Sigmoid colon (tissue), 7 donors: ENCODE measurements around the gene TDG. TPM values are rescaled to one million over a fixed set of nuclear protein-coding genes. Genes with fewer than 3 reads are reported as not detected.

Experiments
- DNase-seq: peaks from one replicate; pipeline ENCODE4 v3.0.0-alpha.2; 2019
- H3K27ac ChIP-seq, 4 donors: fragments of 200-600 bp; sonication (generic); one replicate each; pipeline ENCODE4 v1.5.1; 2016 to 2019; ENCODE audit warnings: mild to moderate bottlenecking in 1 of 4
- H3K27me3 ChIP-seq, 3 donors: fragments of 200-600 bp; sonication (generic); one replicate each; pipeline ENCODE4 v1.5.1; 2019; ENCODE audit warnings: mild to moderate bottlenecking in 1 of 3
- H3K36me3 ChIP-seq, 4 donors: fragments of 200-600 bp; sonication (generic); one replicate each; pipeline ENCODE4 v1.5.1; 2016 to 2019
- H3K4me1 ChIP-seq, 4 donors: fragments of 200-600 bp; sonication (generic); one replicate each; pipeline ENCODE4 v1.5.1; 2017 to 2019
- H3K4me3 ChIP-seq, 4 donors: fragments of 200-600 bp; sonication (generic); one replicate each; pipeline ENCODE4 v1.5.1; 2017 to 2019; ENCODE audit warnings: mild to moderate bottlenecking in 2 of 4, moderate library complexity in 1 of 4
- H3K9me3 ChIP-seq, 4 donors: fragments of 200-600 bp in 3 of 4; sonication (generic) in 3 of 4; one replicate each; pipeline versions ENCODE4 v1.5.1 to v1.6.1; 2013 to 2019
- CTCF ChIP-seq, 4 experiments: fragments of 450-650 bp in 3 of 4; fragments of 200-600 bp in 1 of 4; IDR thresholded peaks; one replicate each; pipeline ENCODE4 v1.5.1; 2016 to 2019; ENCODE audit warnings: antibody characterized with exemption in 4 of 4, mild to moderate bottlenecking in 3 of 4, moderate library complexity in 2 of 4
- EP300 ChIP-seq, 4 donors: sonication (generic); formaldehyde crosslinking; IDR thresholded peaks; one replicate each; pipeline ENCODE4 v1.6.1; 2017; ENCODE audit warnings: antibody characterized with exemption in 4 of 4
- POLR2A ChIP-seq, 2 donors: fragments of 450-650 bp; IDR thresholded peaks; one replicate each; pipeline ENCODE4 v1.6.1; 2016; ENCODE audit warnings: antibody characterized with exemption in 2 of 2, mild to moderate bottlenecking in 2 of 2, moderate library complexity in 2 of 2
- POLR2AphosphoS5 ChIP-seq, 4 donors: sonication (generic); formaldehyde crosslinking; IDR thresholded peaks; one replicate each; pipeline ENCODE4 v1.6.1; 2017; ENCODE audit warnings: antibody characterized with exemption in 4 of 4
- WGBS, 2 donors: extraction: QIAGEN DNeasy Blood & Tissue Kit; methylation state at CpG; one replicate each; pipeline ENCODE4 v1.1.7; 2013; 5-methylcytosine and 5-hydroxymethylcytosine counted together
- intact Hi-C: fragments of 100-400 bp; cut with DNase I; formaldehyde crosslinking; loops from one replicate; pipeline ENCODE4 v1.15.1; 2023
- polyA plus RNA-seq, 3 donors: library from polyadenylated mRNA; stranded (reverse); fragments of 200-250 nt; gene quantifications; one replicate each; pipeline ENCODE4 v1.2.3, GENCODE V29; 2013
- total RNA-seq, 4 donors: library from RNA; depleted of rRNA; stranded (reverse); fragments of >200 nt; gene quantifications; one replicate each; pipeline ENCODE4 v1.1.0, GENCODE V29; 2016
- donor health status: healthy with polysubstance abuse.
- donor health status: Bipolar disorder and iron deficiency.
- donor health status: healthy.

Gene TDG
- total and polyA plus RNA-seq, 7 donors = 12.0 to 24.1 (median 18.0) TPM

GRCh38 chr12:103957865-103958388 is 7.7 kb upstream of the TDG start:
- peak overlapping the region; percentile 88 to 91 (median 90) for H3K27ac ChIP-seq
- H3K27me3 ChIP-seq = no peaks in the 10 kb centered on the region
- H3K4me3 ChIP-seq = peak overlapping the region; percentile 62 to 94 (median 68)
- intact Hi-C loops = loop anchor here (1.0 to 2.0 kb wide), 2 partner anchors 7 to 27 kb away; partner anchors contain the start of genes HSP90B1 and TDG
- DNase-seq = no peak
- 84 to 88% methylated on average over 7 of the region's 7 CpGs for WGBS, 2 donors
- peaks cover 0 to 32% (median 21%) of the 10 kb centered on the region in 4 donors for H3K4me1 ChIP-seq
- TF ChIP-seq POLR2A (IDR thresholded peaks at IDR 0.05) (no peak), POLR2AphosphoS5 (IDR thresholded peaks at IDR 0.05) (no peak), CTCF (IDR thresholded peaks at IDR 0.05) (no peak), EP300 (IDR thresholded peaks at IDR 0.05) (no peak)
- H3K9me3 ChIP-seq = no peaks in the 10 kb centered on the region
- H3K36me3 ChIP-seq = peaks cover 2 to 16% (median 5%) of the 10 kb centered on the region in 4 donors

GRCh38 chr12:103958621-103959020 is 7.1 kb upstream of the TDG start:
- Histone ChIP-seq H3K27me3 (no peaks in the 10 kb centered on the region), H3K9me3 (no peaks in the 10 kb centered on the region), H3K36me3 (peaks cover 0 to 9% (median 0%) of the 10 kb centered on the region in 4 donors), H3K4me3 (no peak overlapping the region), H3K4me1 (peaks cover 0 to 38% (median 21%) of the 10 kb centered on the region in 4 donors), H3K27ac (peak overlapping the region in 1 of 4 donors; percentile 91)
- no peak for DNase-seq
- intact Hi-C loops = no loop called here
- WGBS, 2 donors = 14 to 69% methylated on average over 1 of the region's 1 CpG
- TF ChIP-seq POLR2A (IDR thresholded peaks at IDR 0.05) = no peak
- TF ChIP-seq EP300 (IDR thresholded peaks at IDR 0.05) = no peak
- TF ChIP-seq CTCF (IDR thresholded peaks at IDR 0.05) = no peak
- no peak for TF ChIP-seq POLR2AphosphoS5 (IDR thresholded peaks at IDR 0.05)

DNA sequence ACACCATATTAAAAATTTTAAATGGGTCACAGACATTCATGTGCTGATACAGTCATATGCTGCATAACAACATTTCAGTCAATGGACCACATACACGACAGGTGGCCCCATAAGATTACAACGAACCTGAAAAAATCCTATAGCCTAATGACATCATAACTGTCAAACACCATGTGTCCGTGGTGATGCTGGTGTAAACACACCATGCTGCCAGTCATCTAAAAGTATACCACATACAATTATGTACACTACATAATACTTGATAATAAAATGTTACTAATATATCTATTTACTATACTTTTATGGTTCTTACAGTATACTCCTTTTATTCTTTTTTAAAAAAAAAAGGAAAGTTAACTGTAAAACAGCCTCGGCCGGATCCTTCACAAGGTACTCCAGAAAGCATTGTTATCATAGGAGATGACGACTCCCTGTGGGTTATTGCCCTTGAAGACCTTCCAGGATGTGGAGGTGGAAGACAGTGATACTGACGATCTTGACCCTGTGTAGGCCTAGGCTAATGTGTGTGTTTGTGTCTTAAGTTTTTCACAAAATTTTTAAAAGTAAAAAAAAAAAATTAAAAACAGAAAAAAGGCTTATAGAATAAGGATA is 5.0 kb upstream of the TDG start:
- H3K36me3 ChIP-seq = no peaks in the 10 kb centered on the region
- H3K27ac ChIP-seq = no peak overlapping the region
- no peak overlapping the region for H3K4me3 ChIP-seq
- H3K9me3 ChIP-seq = no peaks in the 10 kb centered on the region
- no peak for TF ChIP-seq EP300 (IDR thresholded peaks at IDR 0.05)
- TF ChIP-seq CTCF (IDR thresholded peaks at IDR 0.05) = no peak
- TF ChIP-seq POLR2AphosphoS5 (IDR thresholded peaks at IDR 0.05) = no peak
- TF ChIP-seq POLR2A (IDR thresholded peaks at IDR 0.05) = no peak
- WGBS, 2 donors = 20 to 64% methylated on average over 7 of the region's 7 CpGs
- no peak for DNase-seq
- H3K4me1 ChIP-seq = peaks cover 0 to 40% (median 22%) of the 10 kb centered on the region in 4 donors
- H3K27me3 ChIP-seq = no peaks in the 10 kb centered on the region
- intact Hi-C loops = no loop called here

DNA sequence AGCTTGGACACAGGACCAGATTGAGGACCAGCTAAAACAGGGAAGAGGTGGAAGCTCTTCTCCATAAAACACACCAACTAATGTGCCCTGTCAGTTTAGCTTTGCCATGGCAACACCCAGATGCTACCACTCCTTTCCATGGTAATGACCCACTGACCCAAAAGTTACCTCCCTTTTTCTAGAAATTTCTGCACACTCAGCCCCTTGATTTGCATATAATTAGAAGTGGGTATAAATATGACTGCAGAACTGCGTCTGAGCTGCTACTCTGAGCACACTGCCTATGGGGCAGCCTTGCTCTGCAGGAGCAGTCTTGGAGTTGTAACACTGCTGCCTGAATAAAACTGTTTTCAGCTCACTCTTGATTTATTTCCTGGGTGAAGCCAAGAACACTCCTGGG is 3.2 kb upstream of the TDG start:
- TF ChIP-seq EP300 (IDR thresholded peaks at IDR 0.05) (no peak), CTCF (IDR thresholded peaks at IDR 0.05) (no peak), POLR2AphosphoS5 (IDR thresholded peaks at IDR 0.05) (no peak), POLR2A (IDR thresholded peaks at IDR 0.05) (no peak)
- DNase-seq = no peak
- H3K9me3 ChIP-seq = no peaks in the 10 kb centered on the region
- no peak overlapping the region for H3K27ac ChIP-seq
- no peak overlapping the region for H3K4me3 ChIP-seq
- intact Hi-C loops = no loop called here
- 44 to 61% methylated on average over 1 of the region's 1 CpG for WGBS, 2 donors
- no peaks in the 10 kb centered on the region for H3K27me3 ChIP-seq
- no peaks in the 10 kb centered on the region for H3K36me3 ChIP-seq
- H3K4me1 ChIP-seq = peaks cover 0 to 39% (median 25%) of the 10 kb centered on the region in 4 donors
